ENCODE results near the gene RCAN3. TPM values are rescaled to one million over a fixed set of nuclear protein-coding genes. Genes with fewer than 3 reads are reported as not detected.

Gene RCAN3
- total and polyA plus RNA-seq, 10 of the 15 experiments (the other 5 are each of a cell fraction or from before 2014, with no cell fraction given): 0.02 to 0.46 (median 0.06) TPM; not detected in 3

DNA sequence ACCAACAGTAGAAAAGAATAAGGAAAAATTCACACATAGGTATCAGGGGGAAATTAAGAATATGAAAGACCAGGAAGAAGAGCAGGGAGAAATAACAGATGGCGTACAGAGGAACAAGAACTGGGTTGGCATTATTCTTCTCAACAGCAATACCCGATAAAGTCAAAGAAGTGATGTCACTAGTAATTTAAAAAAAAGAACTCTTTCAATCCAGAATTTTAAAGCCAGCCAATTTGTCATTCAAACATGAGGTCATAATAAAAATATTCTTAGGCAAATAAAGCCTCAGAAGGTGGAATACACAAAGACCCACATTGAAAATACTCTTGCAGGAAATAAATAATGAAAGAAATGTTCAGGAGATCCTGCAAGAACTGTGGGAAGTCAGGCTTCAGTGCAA lies 62.1 kb downstream of the RCAN3 start:
- H3K27ac ChIP-seq (ENCODE audit: control insufficient read depth, insufficient read depth): no peak overlapping the region
- ATAC-seq (no peak), DNase-seq (ENCODE audit: low read depth, low spot score) (no peak), FAIRE-seq (no peak)
- H3K9me3 ChIP-seq (replicated peaks; ENCODE audit: control insufficient read depth, insufficient read depth, low read length): no peaks in the 10 kb centered on the region
- 5% methylated on average over 2 of the region's 2 CpGs for WGBS (ENCODE audit: insufficient coverage, insufficient replicate concordance, low lambda C conversion rate, missing lambda C conversion rate)
- no peaks in the 10 kb centered on the region for H3K79me2 ChIP-seq (ENCODE audit: control insufficient read depth, insufficient read depth, low read length)
- RAD21 ChIA-PET (ENCODE audit: unreplicated experiment): no interaction called here
- no peaks in the 10 kb centered on the region for H3K36me3 ChIP-seq (ENCODE audit: control insufficient read depth in 2 of 2, insufficient read depth in 2 of 2, low read length in 1 of 2)
- no TSS peak for BruUV-seq (replicated peaks)
- H3K4me1 ChIP-seq (ENCODE audit: control insufficient read depth, insufficient read depth, low read length): no peaks in the 10 kb centered on the region
- SMC1A ChIA-PET (ENCODE audit: uncharacterized antibody, unreplicated experiment): no interaction called here
- intact Hi-C loops (cut with micrococcal nuclease; ENCODE audit: unreplicated experiment): no loop called here
- TF ChIP-seq RAD51 (IDR thresholded peaks at IDR 0.05): no peak
- no peak for TF ChIP-seq BACH1 (IDR thresholded peaks at IDR 0.05; ENCODE audit: borderline replicate concordance)
- TF ChIP-seq HDAC6 (IDR thresholded peaks at IDR 0.05; ENCODE audit: unreplicated experiment): no peak
- no peak for TF ChIP-seq RUNX3 (IDR thresholded peaks at IDR 0.05; ENCODE audit: low read length)
- no peak for TF ChIP-seq FOXM1 (IDR thresholded peaks at IDR 0.05; ENCODE audit: low read depth, low read length)
- no peak for TF ChIP-seq CHD1 (IDR thresholded peaks at IDR 0.05; ENCODE audit: low read depth, low read length)
- TF ChIP-seq, protein P1, sequence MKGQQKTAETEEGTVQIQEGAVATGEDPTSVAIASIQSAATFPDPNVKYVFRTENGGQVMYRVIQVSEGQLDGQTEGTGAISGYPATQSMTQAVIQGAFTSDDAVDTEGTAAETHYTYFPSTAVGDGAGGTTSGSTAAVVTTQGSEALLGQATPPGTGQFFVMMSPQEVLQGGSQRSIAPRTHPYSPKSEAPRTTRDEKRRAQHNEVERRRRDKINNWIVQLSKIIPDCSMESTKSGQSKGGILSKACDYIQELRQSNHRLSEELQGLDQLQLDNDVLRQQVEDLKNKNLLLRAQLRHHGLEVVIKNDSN (IDR thresholded peaks at IDR 0.05; ENCODE audit: borderline replicate concordance, extremely low read length, insufficient read depth, low read depth, low read length): no peak
- TF ChIP-seq, protein P2, sequence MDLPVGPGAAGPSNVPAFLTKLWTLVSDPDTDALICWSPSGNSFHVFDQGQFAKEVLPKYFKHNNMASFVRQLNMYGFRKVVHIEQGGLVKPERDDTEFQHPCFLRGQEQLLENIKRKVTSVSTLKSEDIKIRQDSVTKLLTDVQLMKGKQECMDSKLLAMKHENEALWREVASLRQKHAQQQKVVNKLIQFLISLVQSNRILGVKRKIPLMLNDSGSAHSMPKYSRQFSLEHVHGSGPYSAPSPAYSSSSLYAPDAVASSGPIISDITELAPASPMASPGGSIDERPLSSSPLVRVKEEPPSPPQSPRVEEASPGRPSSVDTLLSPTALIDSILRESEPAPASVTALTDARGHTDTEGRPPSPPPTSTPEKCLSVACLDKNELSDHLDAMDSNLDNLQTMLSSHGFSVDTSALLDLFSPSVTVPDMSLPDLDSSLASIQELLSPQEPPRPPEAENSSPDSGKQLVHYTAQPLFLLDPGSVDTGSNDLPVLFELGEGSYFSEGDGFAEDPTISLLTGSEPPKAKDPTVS (IDR thresholded peaks at IDR 0.05; ENCODE audit: low read depth, low read length): no peak
- TF ChIP-seq PAX8 (IDR thresholded peaks at IDR 0.05): no peak
- no peak for TF ChIP-seq ZNF207 (IDR thresholded peaks at IDR 0.05; ENCODE audit: borderline replicate concordance)
- TF ChIP-seq, protein P3, sequence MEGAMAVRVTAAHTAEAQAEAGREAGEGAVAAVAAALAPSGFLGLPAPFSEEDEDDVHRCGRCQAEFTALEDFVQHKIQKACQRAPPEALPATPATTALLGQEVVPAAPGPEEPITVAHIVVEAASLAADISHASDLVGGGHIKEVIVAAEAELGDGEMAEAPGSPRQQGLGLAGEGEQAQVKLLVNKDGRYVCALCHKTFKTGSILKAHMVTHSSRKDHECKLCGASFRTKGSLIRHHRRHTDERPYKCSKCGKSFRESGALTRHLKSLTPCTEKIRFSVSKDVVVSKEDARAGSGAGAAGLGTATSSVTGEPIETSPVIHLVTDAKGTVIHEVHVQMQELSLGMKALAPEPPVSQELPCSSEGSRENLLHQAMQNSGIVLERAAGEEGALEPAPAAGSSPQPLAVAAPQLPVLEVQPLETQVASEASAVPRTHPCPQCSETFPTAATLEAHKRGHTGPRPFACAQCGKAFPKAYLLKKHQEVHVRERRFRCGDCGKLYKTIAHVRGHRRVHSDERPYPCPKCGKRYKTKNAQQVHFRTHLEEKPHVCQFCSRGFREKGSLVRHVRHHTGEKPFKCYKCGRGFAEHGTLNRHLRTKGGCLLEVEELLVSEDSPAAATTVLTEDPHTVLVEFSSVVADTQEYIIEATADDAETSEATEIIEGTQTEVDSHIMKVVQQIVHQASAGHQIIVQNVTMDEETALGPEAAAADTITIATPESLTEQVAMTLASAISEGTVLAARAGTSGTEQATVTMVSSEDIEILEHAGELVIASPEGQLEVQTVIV (IDR thresholded peaks at IDR 0.05; ENCODE audit: borderline replicate concordance, partially characterized antibody): no peak
- H3K27me3 ChIP-seq (replicated peaks in 1 of 2; ENCODE audit: control insufficient read depth in 2 of 2, insufficient read depth in 2 of 2, low read length in 1 of 2): peaks cover 1 to 2% of the 10 kb centered on the region in 2 experiments; a peak in 2 of 4 replicates
- in situ Hi-C loops (cut with MboI): no loop called here
- H3K4me3 ChIP-seq: no peak overlapping the region
- POLR2A ChIA-PET: interaction anchor here (0.7 kb wide), 1 partner anchor 44 kb away, joined by 6 read pairs; no protein-coding TSS in a partner anchor
- no peak overlapping the region for H3K4me2 ChIP-seq (ENCODE audit: control insufficient read depth, insufficient read depth)
- no peak overlapping the region for H2AFZ ChIP-seq (ENCODE audit: control insufficient read depth, low read depth, low read length)
- H4K20me1 ChIP-seq (ENCODE audit: control insufficient read depth, insufficient read depth): no peaks in the 10 kb centered on the region
- no peak overlapping the region for H3K9ac ChIP-seq (ENCODE audit: control insufficient read depth, insufficient read depth, low read length)
- CTCF ChIA-PET: interaction anchor here (1.2 kb wide), 1 partner anchor 174 kb away, joined by 4 read pairs; no protein-coding TSS in a partner anchor

All from GM12878 (cell line).